ENCODE measurements around the gene ALAS1. TPM values are rescaled to one million over a fixed set of nuclear protein-coding genes. Genes with fewer than 3 reads are reported as not detected.
A peak's percentile ranks its signal among the peaks of the same experiment; 100 is the strongest.

Gene ALAS1
- total RNA-seq, 6 experiments from 2014 or later: 73.4 to 783 (median 147) TPM

- intact Hi-C loops (cut with DNase I): no loop called here
- H3K9me3 ChIP-seq: no peaks in the 10 kb centered on the region
- H3K27ac ChIP-seq: no peak overlapping the region
- no peaks in the 10 kb centered on the region for H3K4me1 ChIP-seq
- no peak for TF ChIP-seq CTCF (IDR thresholded peaks at IDR 0.05)
- no peak for TF ChIP-seq POLR2A (IDR thresholded peaks at IDR 0.05)
- no peak overlapping the region for H3K4me3 ChIP-seq
- peak; percentile 59 to 70 (median 64) for ATAC-seq
- WGBS (ENCODE audit: insufficient coverage, low coverage, low lambda C conversion rate, missing lambda C conversion rate): 39% methylated on average over 5 of the region's 12 CpGs
- no peaks in the 10 kb centered on the region for H3K27me3 ChIP-seq
- H3K36me3 ChIP-seq: peaks cover 6 to 61% (median 37%) of the 10 kb centered on the region in 4 donors
- DNase-seq: peak in 2 of 3 donors; percentile 45 to 61
These were observed 55.6 kb downstream of the ALAS1 start for GRCh38 chr3:52253314-52254304.

DNA sequence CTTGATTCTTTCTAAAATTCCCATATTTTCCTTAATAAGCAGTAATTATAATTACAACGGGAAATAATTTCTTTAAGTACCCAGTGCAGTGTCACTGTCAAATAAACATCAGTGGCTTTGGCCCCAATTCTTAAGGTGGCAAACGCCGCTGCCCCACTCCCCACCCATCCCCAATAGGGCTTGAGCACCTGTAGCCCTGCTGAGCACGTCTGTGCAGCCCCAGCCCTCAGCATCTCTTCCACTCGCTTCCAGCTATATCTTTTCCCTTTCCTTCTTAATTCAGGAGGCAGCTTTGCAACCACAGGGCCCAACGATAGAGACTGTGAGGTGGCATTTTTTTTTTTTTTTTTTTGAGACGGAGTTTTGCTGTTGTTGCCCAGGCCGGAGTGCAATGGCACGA is 56.6 kb downstream of the ALAS1 start:
- Histone ChIP-seq H3K9me3 (no peaks in the 10 kb centered on the region), H3K4me1 (no peaks in the 10 kb centered on the region), H3K4me3 (no peak overlapping the region), H3K27ac (no peak overlapping the region), H3K27me3 (no peaks in the 10 kb centered on the region), H3K36me3 (peaks cover 14 to 71% (median 46%) of the 10 kb centered on the region in 4 donors)
- WGBS (ENCODE audit: insufficient coverage, low coverage, low lambda C conversion rate, missing lambda C conversion rate): 77% methylated on average over 7 of the region's 9 CpGs
- intact Hi-C loops (cut with DNase I): no loop called here
- DNase-seq (no peak), ATAC-seq (no peak)
- TF ChIP-seq POLR2A (IDR thresholded peaks at IDR 0.05) (no peak), CTCF (IDR thresholded peaks at IDR 0.05) (no peak)

DNA sequence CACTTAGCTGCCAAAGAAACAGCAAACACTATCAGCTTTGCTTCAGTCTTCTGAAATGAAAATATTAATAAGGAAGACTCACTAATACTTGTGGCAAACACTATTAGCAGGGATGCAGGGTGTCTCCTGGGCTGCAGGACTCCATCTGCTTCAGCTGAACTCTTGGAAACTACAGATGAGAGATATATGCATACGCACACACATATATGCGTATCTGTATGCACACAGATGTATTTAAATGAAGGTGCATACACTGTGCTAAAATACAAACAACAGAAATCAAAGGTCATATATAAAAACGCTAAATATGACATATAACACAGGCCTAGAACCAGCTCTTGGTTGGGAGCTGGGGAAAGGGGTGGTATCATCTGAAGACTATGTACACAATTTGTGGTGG is 58.2 kb downstream of the ALAS1 start:
- intact Hi-C loops (cut with DNase I): no loop called here
- TF ChIP-seq POLR2A (IDR thresholded peaks at IDR 0.05): no peak
- no peak for TF ChIP-seq CTCF (IDR thresholded peaks at IDR 0.05)
- ATAC-seq: no peak
- H3K9me3 ChIP-seq: no peaks in the 10 kb centered on the region
- peaks cover 14 to 87% (median 58%) of the 10 kb centered on the region in 4 donors for H3K36me3 ChIP-seq
- DNase-seq: no peak
- WGBS (ENCODE audit: insufficient coverage, low coverage, low lambda C conversion rate, missing lambda C conversion rate): 78% methylated on average over 3 of the region's 3 CpGs
- H3K4me1 ChIP-seq: no peaks in the 10 kb centered on the region
- H3K4me3 ChIP-seq: no peak overlapping the region
- H3K27me3 ChIP-seq: no peaks in the 10 kb centered on the region
- no peak overlapping the region for H3K27ac ChIP-seq

DNA sequence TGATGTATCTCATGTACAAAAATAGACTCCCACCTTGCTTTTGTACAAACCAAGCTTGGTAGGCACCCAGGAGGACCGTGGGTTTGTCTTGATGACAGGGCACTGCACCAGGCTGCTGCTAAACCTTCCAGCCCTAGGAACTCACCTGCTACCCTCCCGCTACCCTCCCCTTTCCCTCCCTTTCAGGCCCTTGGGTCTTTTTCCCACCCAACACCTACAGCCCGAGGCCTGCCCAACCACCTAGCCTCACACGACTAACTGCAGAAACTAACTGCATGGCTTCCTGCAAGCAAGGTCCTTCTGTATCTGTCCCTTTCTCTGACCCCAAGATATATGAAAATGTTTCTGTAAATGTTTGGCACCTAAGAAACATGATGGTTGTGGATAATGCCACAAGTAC is 58.7 kb downstream of the ALAS1 start:
- Histone ChIP-seq H3K9me3 (no peaks in the 10 kb centered on the region), H3K4me1 (no peaks in the 10 kb centered on the region), H3K27me3 (no peaks in the 10 kb centered on the region), H3K4me3 (no peak overlapping the region), H3K36me3 (peaks cover 14 to 89% (median 59%) of the 10 kb centered on the region in 4 donors), H3K27ac (no peak overlapping the region)
- intact Hi-C loops (cut with DNase I): no loop called here
- no peak for ATAC-seq
- WGBS (ENCODE audit: insufficient coverage, low coverage, low lambda C conversion rate, missing lambda C conversion rate): 74% methylated on average over 4 of the region's 4 CpGs
- DNase-seq: no peak
- TF ChIP-seq POLR2A (IDR thresholded peaks at IDR 0.05) (no peak), CTCF (IDR thresholded peaks at IDR 0.05) (no peak)
